NCI-H2029 treated with DMSO at 0.1 percent for 48 hours (cell line): Measurements from ENCODE around the gene PSMB3.

Source experiments
- DNase-seq: peaks from one replicate; lab custom pipeline; 2025; lab: John Stamatoyannopoulos, UW

The PSMB3 gene

GRCh38 chr17:38733982-38734973, 18.3 kb upstream of the PSMB3 start:
- DNase-seq = no peak

GRCh38 chr17:38735161-38735997, 17.2 kb upstream of the PSMB3 start:
- no peak for DNase-seq

- DNase-seq = no peak
Observed at GRCh38 chr17:38738007-38738662, 14.4 kb upstream of the PSMB3 start.

GRCh38 chr17:38738686-38739085, 13.9 kb upstream of the PSMB3 start:
- no peak for DNase-seq

- DNase-seq = no peak
Observed at GRCh38 chr17:38739305-38739704, 13.2 kb upstream of the PSMB3 start.

- DNase-seq = no peak
Observed at GRCh38 chr17:38740044-38740443, 12.5 kb upstream of the PSMB3 start.

- no peak for DNase-seq
Observed at GRCh38 chr17:38740806-38741205, 11.7 kb upstream of the PSMB3 start.

- DNase-seq = no peak
Observed at GRCh38 chr17:38741461-38741860, 11.1 kb upstream of the PSMB3 start.

GRCh38 chr17:38741921-38742410, 10.6 kb upstream of the PSMB3 start:
- no peak for DNase-seq

GRCh38 chr17:38742411-38743308, 9.9 kb upstream of the PSMB3 start:
- DNase-seq = peak; percentile 41

- DNase-seq = peak; percentile 27
Observed at GRCh38 chr17:38743556-38744171, 8.9 kb upstream of the PSMB3 start.

GRCh38 chr17:38745545-38745944, 7.0 kb upstream of the PSMB3 start:
- DNase-seq = peak; percentile 29

- DNase-seq = no peak
Observed at GRCh38 chr17:38746004-38746848, 6.3 kb upstream of the PSMB3 start.

- DNase-seq = no peak
Observed at GRCh38 chr17:38746849-38747462, 5.6 kb upstream of the PSMB3 start.

- no peak for DNase-seq
Observed at GRCh38 chr17:38747463-38748148, 4.9 kb upstream of the PSMB3 start.

- DNase-seq = peak; percentile 37
Observed at GRCh38 chr17:38748149-38748891, 4.2 kb upstream of the PSMB3 start, which contains the start of gene PCGF2. Gene PCGF2, minus strand, starts transcription at chr17:38748336. Its CDS starts 7,934 bp downstream, at chr17:38740402.

- DNase-seq = no peak
Observed at GRCh38 chr17:38748892-38749222, 3.7 kb upstream of the PSMB3 start.
